Lower lobe of right lung (tissue), 2 donors: ENCODE measurements around the gene HENMT1. TPM values are rescaled to one million over a fixed set of nuclear protein-coding genes. Genes with fewer than 3 reads are reported as not detected.

Experiments used
- ATAC-seq, 2 donors: fragments of 200-7000 bp; cut with Tn5 transposase; one replicate each; pipeline ENCODE4 v1.9.1; 2020 to 2022; ENCODE audit warnings: mild to moderate bottlenecking in 2 of 2, moderate library complexity in 2 of 2
- DNase-seq: peaks from one replicate; pipeline ENCODE4 v3.0.0-alpha.2; 2020
- H3K27ac ChIP-seq: fragments of 200-600 bp; one replicate; pipeline ENCODE4 v1.8.0; 2022
- H3K27me3 ChIP-seq: fragments of 200-600 bp; one replicate; pipeline ENCODE4 v1.8.0; 2022; ENCODE audit warnings: low read depth
- H3K36me3 ChIP-seq: fragments of 200-600 bp; one replicate; pipeline ENCODE4 v1.8.0; 2022; ENCODE audit warnings: mild to moderate bottlenecking
- H3K4me1 ChIP-seq: fragments of 200-600 bp; one replicate; pipeline ENCODE4 v1.8.0; 2022
- H3K4me3 ChIP-seq: fragments of 200-600 bp; one replicate; pipeline ENCODE4 v1.8.0; 2022; ENCODE audit warnings: mild to moderate bottlenecking
- H3K9me3 ChIP-seq: fragments of 200-600 bp; one replicate; pipeline ENCODE4 v1.8.0; 2022
- CTCF ChIP-seq: fragments of 200-600 bp; IDR thresholded peaks from one replicate; pipeline ENCODE4 v1.8.0; 2022; ENCODE audit warnings: antibody characterized with exemption, mild to moderate bottlenecking
- intact Hi-C: fragments of 100-400 bp; cut with DNase I; formaldehyde crosslinking; loops from one replicate; pipeline ENCODE4 v1.11.0; 2022
- total RNA-seq: library from RNA; stranded (reverse); fragmentation: NEBNext Ultra II Directional; extraction: Animal tissue kit (Norgen Biotek cat#: 25700); gene quantifications from one replicate; pipeline ENCODE4 v1.2.1, GENCODE V29; 2021
- donor health status: DM: no; HTN: yes; CAD: no; lungs with severe emphysema.

HENMT1 gene
- total RNA-seq, 1 donor from 2014 or later: 6.5 TPM

- Histone ChIP-seq H3K36me3 (peaks cover 22% of the 10 kb centered on the region), H3K27ac (no peak overlapping the region), H3K27me3 (no peaks in the 10 kb centered on the region), H3K4me3 (no peak overlapping the region), H3K4me1 (no peaks in the 10 kb centered on the region), H3K9me3 (no peaks in the 10 kb centered on the region)
- intact Hi-C loops: no loop called here
- no peak for DNase-seq
- no peak for ATAC-seq
- TF ChIP-seq CTCF: no peak
Observed at GRCh38 chr1:108636876-108637275, 24.0 kb downstream of the HENMT1 start.

- intact Hi-C loops: no loop called here
- peaks cover 40% of the 10 kb centered on the region for H3K36me3 ChIP-seq
- H3K4me3 ChIP-seq: no peak overlapping the region
- H3K27me3 ChIP-seq: no peaks in the 10 kb centered on the region
- DNase-seq: no peak
- TF ChIP-seq CTCF: no peak
- no peaks in the 10 kb centered on the region for H3K9me3 ChIP-seq
- no peaks in the 10 kb centered on the region for H3K4me1 ChIP-seq
- no peak for ATAC-seq
- no peak overlapping the region for H3K27ac ChIP-seq
Observed at GRCh38 chr1:108634521-108634920, 26.4 kb downstream of the HENMT1 start.

- no peak for TF ChIP-seq CTCF
- DNase-seq (no peak), ATAC-seq (no peak)
- intact Hi-C loops: no loop called here
- Histone ChIP-seq H3K9me3 (no peaks in the 10 kb centered on the region), H3K27ac (no peak overlapping the region), H3K4me1 (no peaks in the 10 kb centered on the region), H3K4me3 (no peak overlapping the region), H3K36me3 (peaks cover 27% of the 10 kb centered on the region), H3K27me3 (no peaks in the 10 kb centered on the region)
Observed at GRCh38 chr1:108628665-108629064, 32.2 kb downstream of the HENMT1 start.

- no peak overlapping the region for H3K4me3 ChIP-seq
- H3K36me3 ChIP-seq: peaks cover 27% of the 10 kb centered on the region
- no peaks in the 10 kb centered on the region for H3K4me1 ChIP-seq
- no peak overlapping the region for H3K27ac ChIP-seq
- no peak for ATAC-seq
- no peaks in the 10 kb centered on the region for H3K27me3 ChIP-seq
- TF ChIP-seq CTCF: no peak
- no peaks in the 10 kb centered on the region for H3K9me3 ChIP-seq
- intact Hi-C loops: no loop called here
- no peak for DNase-seq
Observed at GRCh38 chr1:108627951-108628350, 32.9 kb downstream of the HENMT1 start.

GRCh38 chr1:108627256-108627655, 33.6 kb downstream of the HENMT1 start:
- Histone ChIP-seq H3K27ac (no peak overlapping the region), H3K27me3 (no peaks in the 10 kb centered on the region), H3K4me3 (no peak overlapping the region), H3K4me1 (no peaks in the 10 kb centered on the region), H3K9me3 (no peaks in the 10 kb centered on the region), H3K36me3 (peaks cover 27% of the 10 kb centered on the region)
- ATAC-seq: no peak
- no peak for TF ChIP-seq CTCF
- intact Hi-C loops: no loop called here
- no peak for DNase-seq

GRCh38 chr1:108624069-108624468, 36.8 kb downstream of the HENMT1 start:
- DNase-seq (no peak), ATAC-seq (no peak)
- no peak for TF ChIP-seq CTCF
- Histone ChIP-seq H3K27ac (no peak overlapping the region), H3K4me3 (no peak overlapping the region), H3K9me3 (no peaks in the 10 kb centered on the region), H3K36me3 (peaks cover 8% of the 10 kb centered on the region), H3K27me3 (no peaks in the 10 kb centered on the region), H3K4me1 (no peaks in the 10 kb centered on the region)
- intact Hi-C loops: no loop called here
